Adrenal gland (tissue), 5 donors: Measurements from ENCODE around the gene RPS6KB1.

Experiments
- POLR2A ChIP-seq, 2 donors: fragments of 450-650 bp; IDR thresholded peaks; one replicate each; pipeline ENCODE4 v1.6.1; 2017; ENCODE audit warnings: antibody characterized with exemption in 2 of 2, mild to moderate bottlenecking in 2 of 2, moderate library complexity in 1 of 2
- TF ChIP-seq, protein P1 (sequence below), 6 experiments: fragments of 450-650 bp in 4 of 6; fragments of 200-600 bp in 2 of 6; sonication (generic) in 1 of 6; IDR thresholded peaks; 1 replicate in 5 of 6; 2 replicates in 1 of 6; pipeline versions ENCODE4 v1.5.1 to v1.8.0; 2016 to 2021; ENCODE audit warnings: antibody characterized with exemption in 6 of 6, mild to moderate bottlenecking in 2 of 6, moderate library complexity in 1 of 6
- donor health status: DM: no; HTN: no; CAD: no.

DNA sequence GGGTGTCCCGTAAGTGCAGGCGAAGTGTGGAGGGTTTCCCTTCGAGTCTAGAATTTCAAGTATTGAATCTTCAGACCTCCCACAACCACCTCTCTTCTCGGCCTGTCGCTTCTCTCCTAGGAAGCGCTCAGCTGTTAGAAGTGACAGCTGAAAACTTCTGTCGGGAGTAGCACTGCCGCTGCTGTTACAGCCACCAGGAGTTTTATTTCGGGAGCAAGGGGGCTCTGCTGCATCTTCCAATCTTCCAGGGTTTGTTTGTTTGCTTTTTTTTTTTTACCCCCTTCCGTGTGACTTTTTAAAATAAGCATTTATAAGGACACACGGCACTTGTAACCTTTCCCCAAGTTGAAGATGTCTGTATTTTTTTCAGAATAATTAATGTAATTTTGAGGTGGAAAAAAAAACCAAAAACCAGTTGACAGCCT is 767 bp downstream of the RPS6KB1 start:
- TF ChIP-seq, protein P1, sequence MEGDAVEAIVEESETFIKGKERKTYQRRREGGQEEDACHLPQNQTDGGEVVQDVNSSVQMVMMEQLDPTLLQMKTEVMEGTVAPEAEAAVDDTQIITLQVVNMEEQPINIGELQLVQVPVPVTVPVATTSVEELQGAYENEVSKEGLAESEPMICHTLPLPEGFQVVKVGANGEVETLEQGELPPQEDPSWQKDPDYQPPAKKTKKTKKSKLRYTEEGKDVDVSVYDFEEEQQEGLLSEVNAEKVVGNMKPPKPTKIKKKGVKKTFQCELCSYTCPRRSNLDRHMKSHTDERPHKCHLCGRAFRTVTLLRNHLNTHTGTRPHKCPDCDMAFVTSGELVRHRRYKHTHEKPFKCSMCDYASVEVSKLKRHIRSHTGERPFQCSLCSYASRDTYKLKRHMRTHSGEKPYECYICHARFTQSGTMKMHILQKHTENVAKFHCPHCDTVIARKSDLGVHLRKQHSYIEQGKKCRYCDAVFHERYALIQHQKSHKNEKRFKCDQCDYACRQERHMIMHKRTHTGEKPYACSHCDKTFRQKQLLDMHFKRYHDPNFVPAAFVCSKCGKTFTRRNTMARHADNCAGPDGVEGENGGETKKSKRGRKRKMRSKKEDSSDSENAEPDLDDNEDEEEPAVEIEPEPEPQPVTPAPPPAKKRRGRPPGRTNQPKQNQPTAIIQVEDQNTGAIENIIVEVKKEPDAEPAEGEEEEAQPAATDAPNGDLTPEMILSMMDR (IDR thresholded peaks at IDR 0.05) = peak in 2 of 6 experiments; percentile 5 to 10
- no peak for TF ChIP-seq POLR2A (IDR thresholded peaks at IDR 0.05)
